Osteoblast (primary cell): ENCODE data around the gene HSBP1L1. TPM values are rescaled to one million over a fixed set of nuclear protein-coding genes. Genes with fewer than 3 reads are reported as not detected.
A peak's percentile ranks its signal among the peaks of the same experiment; 100 is the strongest.

Experiments
- DNase-seq: peaks from one replicate; pipeline ENCODE4 v3.0.0; 2011; ENCODE audit warnings: low spot score, mixed read lengths; ENCODE audit not compliant: insufficient read length; ENCODE audit errors: missing footprints
- H2AFZ ChIP-seq: 2 replicates; pipeline ENCODE4 v1.6.0; 2011; ENCODE audit warnings: mild to moderate bottlenecking, low read length
- H3K27ac ChIP-seq: 2 replicates; pipeline ENCODE4 v1.5.1; 2011; ENCODE audit warnings: mild to moderate bottlenecking, low read depth, low read length, moderate library complexity
- H3K27me3 ChIP-seq: 2 replicates; pipeline ENCODE4 v1.6.0; 2012; ENCODE audit warnings: mild to moderate bottlenecking, control low read depth, inconsistent platforms, low read length, moderate library complexity; ENCODE audit not compliant: insufficient read depth
- H3K36me3 ChIP-seq: 2 replicates; pipeline ENCODE4 v1.5.1; 2011; ENCODE audit warnings: mild to moderate bottlenecking, low read length, control low read depth, moderate library complexity; ENCODE audit not compliant: insufficient read depth
- H3K4me1 ChIP-seq: 2 replicates; pipeline ENCODE4 v1.5.1; 2011; ENCODE audit warnings: mild to moderate bottlenecking, low read length, control low read depth, moderate library complexity; ENCODE audit not compliant: insufficient read depth
- H3K4me2 ChIP-seq: 2 replicates; pipeline ENCODE4 v1.6.0; 2011; ENCODE audit warnings: mild to moderate bottlenecking, low read length; ENCODE audit not compliant: insufficient read depth
- H3K4me3 ChIP-seq: fragments of 200-600 bp; sonication (generic); 3 replicates; pipeline ENCODE4 v1.5.1; 2012; ENCODE audit warnings: mild to moderate bottlenecking, low read length, inconsistent platforms; ENCODE audit not compliant: insufficient read depth
- H3K79me2 ChIP-seq: 2 replicates; pipeline ENCODE4 v1.6.0; 2012; ENCODE audit warnings: mild to moderate bottlenecking, low read length, control low read depth, inconsistent platforms; ENCODE audit not compliant: insufficient read depth
- H3K9me3 ChIP-seq: 2 replicates; pipeline ENCODE4 v1.5.1; 2011; ENCODE audit warnings: low read depth, low read length, control low read depth
- H4K20me1 ChIP-seq: 2 replicates; pipeline ENCODE4 v1.6.0; 2012; ENCODE audit warnings: mild to moderate bottlenecking, low read length, control low read depth; ENCODE audit not compliant: insufficient read depth
- total RNA-seq: library from RNA; depleted of rRNA; stranded (reverse); fragments of >200 nt; gene quantifications from 2 replicates; pipeline ENCODE4 v1.2.3, GENCODE V29; 2012
- TF ChIP-seq, protein P1 (sequence below): IDR thresholded peaks from 2 replicates; pipeline ENCODE4 v1.5.1; 2011; ENCODE audit warnings: mild to moderate bottlenecking, low read depth, low read length, moderate library complexity; ENCODE audit errors: extremely low read depth

HSBP1L1 gene
- total RNA-seq, 1 donor = 9.4 TPM

DNA sequence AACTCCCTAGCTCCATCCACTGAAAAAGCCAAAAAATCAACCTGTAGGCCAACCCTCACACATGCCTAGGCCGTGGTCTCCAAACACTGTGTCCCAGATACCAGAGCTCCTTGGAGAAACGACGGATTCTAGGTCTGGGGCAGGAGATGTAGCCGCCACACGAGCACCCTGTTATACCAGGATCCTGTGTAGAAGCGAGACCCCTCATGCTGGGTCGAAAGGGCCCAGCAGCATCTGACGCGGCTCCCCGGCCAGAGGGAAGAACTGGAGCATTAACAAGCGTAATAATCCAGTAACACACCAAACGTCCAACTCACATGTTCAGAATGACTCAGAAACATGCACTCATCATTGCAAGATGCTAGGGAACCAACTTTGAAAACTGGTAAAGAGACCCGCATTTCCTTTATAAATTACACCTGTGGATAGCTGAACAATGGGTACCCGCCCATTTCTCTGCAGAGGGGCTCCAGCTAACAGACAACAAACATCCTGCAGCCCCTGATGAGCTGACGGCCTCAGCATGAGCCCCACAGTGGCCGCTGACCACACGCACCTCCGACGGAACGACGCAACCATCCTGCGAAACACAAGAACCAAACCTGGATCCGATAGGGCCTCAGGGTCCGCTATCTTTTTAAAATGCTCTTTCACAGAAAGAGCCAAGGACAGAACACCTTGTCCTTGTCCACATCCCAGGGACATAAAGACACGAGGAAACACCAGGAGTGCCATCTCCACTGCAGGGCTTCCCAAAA, 27.2 kb upstream of the HSBP1L1 start:
- peaks cover 94% of the 10 kb centered on the region for H3K79me2 ChIP-seq
- H4K20me1 ChIP-seq = peaks cover 29% of the 10 kb centered on the region
- H3K27ac ChIP-seq = no peak overlapping the region
- no peaks in the 10 kb centered on the region for H3K9me3 ChIP-seq
- H3K4me2 ChIP-seq = no peak overlapping the region
- no peak for DNase-seq
- H3K4me3 ChIP-seq = no peak overlapping the region
- H3K4me1 ChIP-seq = no peaks in the 10 kb centered on the region
- TF ChIP-seq, protein P1, sequence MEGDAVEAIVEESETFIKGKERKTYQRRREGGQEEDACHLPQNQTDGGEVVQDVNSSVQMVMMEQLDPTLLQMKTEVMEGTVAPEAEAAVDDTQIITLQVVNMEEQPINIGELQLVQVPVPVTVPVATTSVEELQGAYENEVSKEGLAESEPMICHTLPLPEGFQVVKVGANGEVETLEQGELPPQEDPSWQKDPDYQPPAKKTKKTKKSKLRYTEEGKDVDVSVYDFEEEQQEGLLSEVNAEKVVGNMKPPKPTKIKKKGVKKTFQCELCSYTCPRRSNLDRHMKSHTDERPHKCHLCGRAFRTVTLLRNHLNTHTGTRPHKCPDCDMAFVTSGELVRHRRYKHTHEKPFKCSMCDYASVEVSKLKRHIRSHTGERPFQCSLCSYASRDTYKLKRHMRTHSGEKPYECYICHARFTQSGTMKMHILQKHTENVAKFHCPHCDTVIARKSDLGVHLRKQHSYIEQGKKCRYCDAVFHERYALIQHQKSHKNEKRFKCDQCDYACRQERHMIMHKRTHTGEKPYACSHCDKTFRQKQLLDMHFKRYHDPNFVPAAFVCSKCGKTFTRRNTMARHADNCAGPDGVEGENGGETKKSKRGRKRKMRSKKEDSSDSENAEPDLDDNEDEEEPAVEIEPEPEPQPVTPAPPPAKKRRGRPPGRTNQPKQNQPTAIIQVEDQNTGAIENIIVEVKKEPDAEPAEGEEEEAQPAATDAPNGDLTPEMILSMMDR = no peak
- no peaks in the 10 kb centered on the region for H3K27me3 ChIP-seq
- no peak overlapping the region for H2AFZ ChIP-seq
- peaks cover 35% of the 10 kb centered on the region for H3K36me3 ChIP-seq

DNA sequence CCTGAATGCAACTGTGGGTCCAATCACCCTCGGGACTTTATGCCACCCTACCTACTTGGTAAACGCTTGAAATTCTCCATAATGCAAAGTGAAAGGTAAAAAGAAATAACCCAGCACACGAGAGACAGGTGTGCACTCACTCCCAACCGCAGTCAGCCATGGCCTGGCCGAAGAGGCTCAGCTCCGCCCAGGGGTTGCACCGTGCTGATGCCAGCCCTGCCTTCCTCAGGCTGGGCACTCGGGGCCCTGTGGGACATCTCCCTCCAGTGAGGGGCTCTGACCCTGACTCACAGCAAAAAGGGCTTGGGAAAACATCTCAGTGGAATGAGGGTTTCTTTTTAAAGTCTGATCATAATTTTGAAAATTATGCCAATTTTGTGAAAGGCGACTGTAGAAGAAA, 26.2 kb upstream of the HSBP1L1 start:
- Histone ChIP-seq H3K36me3 (peaks cover 43% of the 10 kb centered on the region), H2AFZ (no peak overlapping the region), H4K20me1 (peaks cover 34% of the 10 kb centered on the region), H3K27me3 (no peaks in the 10 kb centered on the region), H3K27ac (no peak overlapping the region), H3K9me3 (no peaks in the 10 kb centered on the region), H3K4me1 (no peaks in the 10 kb centered on the region), H3K79me2 (peaks cover 93% of the 10 kb centered on the region), H3K4me2 (no peak overlapping the region), H3K4me3 (no peak overlapping the region)
- no peak for DNase-seq
- TF ChIP-seq, protein P1 = no peak

DNA sequence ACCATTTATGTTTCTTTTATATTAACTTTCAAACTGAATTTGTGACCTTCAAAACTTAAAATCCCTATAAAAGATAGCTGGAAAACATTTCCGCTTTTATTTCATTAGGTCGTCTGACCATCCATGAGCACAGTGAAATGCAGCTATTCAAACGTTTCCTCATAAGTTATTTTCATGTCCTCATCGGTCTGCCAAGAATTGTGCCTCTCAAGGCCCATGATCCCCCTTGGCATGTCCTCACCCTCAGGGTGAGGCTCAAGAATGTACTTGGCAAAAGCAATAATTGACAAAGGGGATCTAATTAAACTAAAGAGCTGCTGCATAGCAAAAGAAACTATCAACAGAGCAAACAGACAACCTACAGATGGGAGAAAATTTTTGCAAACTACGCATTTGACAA, 25.3 kb upstream of the HSBP1L1 start:
- Histone ChIP-seq H3K4me1 (no peaks in the 10 kb centered on the region), H4K20me1 (peaks cover 42% of the 10 kb centered on the region), H3K27ac (no peak overlapping the region), H3K9me3 (no peaks in the 10 kb centered on the region), H3K4me3 (no peak overlapping the region), H3K79me2 (peaks cover 94% of the 10 kb centered on the region), H3K27me3 (no peaks in the 10 kb centered on the region), H2AFZ (no peak overlapping the region), H3K4me2 (no peak overlapping the region), H3K36me3 (peaks cover 39% of the 10 kb centered on the region)
- DNase-seq = peak; percentile 71
- TF ChIP-seq, protein P1 = no peak

DNA sequence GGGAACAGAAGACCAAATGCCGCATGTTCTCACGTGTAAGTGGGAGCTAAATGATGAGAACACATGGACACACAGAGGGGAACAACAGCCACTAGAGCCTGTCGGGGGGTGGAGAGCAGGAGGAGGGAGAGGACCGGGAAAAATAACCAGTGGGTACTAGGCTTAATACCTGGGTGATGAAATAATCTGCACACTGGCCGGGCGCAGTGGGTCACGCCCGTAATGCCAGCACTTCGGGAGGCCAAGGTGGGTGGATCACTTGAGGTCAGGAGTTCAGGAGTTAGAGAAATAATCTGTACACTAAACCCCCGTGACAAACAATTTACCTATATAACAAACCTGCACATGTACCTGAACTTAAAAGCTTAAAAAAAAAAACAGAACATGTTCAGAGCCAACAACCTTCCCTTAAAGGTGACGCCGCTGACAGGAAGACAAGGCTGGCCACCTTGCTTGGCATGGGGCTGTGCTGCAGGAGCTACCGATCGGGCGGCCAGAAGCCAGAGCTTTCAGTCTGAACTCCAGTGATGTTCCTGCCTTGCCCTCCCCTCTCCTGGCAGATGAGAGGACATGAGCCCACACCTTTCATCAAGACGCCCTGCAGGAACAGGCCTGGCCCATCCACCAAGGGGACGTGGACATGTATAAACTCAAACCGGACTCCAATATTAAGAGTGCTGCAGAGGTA, 24.2 kb upstream of the HSBP1L1 start:
- Histone ChIP-seq H4K20me1 (peaks cover 45% of the 10 kb centered on the region), H3K36me3 (peaks cover 39% of the 10 kb centered on the region), H3K79me2 (peaks cover 95% of the 10 kb centered on the region), H3K9me3 (no peaks in the 10 kb centered on the region), H2AFZ (no peak overlapping the region), H3K27ac (no peak overlapping the region), H3K27me3 (no peaks in the 10 kb centered on the region), H3K4me3 (no peak overlapping the region), H3K4me2 (no peak overlapping the region), H3K4me1 (no peaks in the 10 kb centered on the region)
- TF ChIP-seq, protein P1 = no peak
- peak; percentile 47 for DNase-seq
